ENCODE measurements around the gene DNAH14.

DNA sequence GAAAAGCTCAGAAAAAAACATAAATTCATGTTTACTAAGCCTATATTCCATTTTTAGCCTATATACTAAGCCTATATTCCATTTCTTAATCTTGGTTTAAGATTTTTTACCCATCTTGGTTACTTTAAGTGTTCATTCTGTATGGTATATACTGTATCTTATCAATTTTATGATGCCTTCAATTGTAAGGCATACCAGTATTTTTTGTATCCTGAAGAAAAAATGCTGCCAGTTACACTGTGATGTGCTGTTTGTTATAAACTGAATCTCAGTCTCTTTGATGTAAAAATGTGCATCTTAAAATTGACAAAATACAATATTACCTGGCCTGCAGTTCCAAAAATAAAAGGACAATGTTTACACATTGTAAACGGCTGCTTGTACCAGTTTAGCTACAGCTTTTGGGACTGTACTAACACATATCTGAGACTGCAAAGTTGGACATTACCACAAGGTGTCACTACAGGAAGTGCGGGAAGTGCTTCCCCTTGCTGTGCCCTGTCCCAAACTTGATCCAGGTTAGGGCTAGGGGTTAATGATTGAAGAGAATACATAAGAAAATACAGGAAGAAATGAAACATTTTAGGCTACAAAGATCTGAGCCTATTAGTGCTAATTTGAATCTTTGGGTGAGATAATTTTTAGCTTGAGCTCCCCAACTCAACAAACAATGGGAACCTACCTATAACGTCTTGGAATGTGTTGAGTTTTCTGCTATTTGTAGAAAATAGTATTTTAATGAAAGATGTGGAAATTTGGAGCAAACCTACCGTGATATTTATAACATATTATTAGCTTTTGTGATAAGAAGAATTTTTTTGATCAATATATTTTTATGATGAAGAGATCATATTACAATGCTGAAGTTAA is 389.5 kb downstream of the DNAH14 start:
- TF ChIP-seq GATA2 (IDR thresholded peaks at IDR 0.05; ENCODE audit: low read depth, low read length), result no peak
- no peak for TF ChIP-seq GATA3 (IDR thresholded peaks at IDR 0.05; ENCODE audit: low read depth, low read length)
